ENCODE results near the gene KRTAP20-2.

KRTAP20-2 gene
- total RNA-seq = 0 to 0.08 (median 0) reads per million in 18 experiments

- DNase-seq = no peak
These were observed at the start of gene KRTAP20-2 for GRCh38 chr21:30634906-30635305. KRTAP20-2 (plus strand) TSS chr21:30635206; CDS start chr21:30635264, 58 bp downstream.

- DNase-seq = no peak
These were observed 44.7 kb upstream of the KRTAP20-2 start, which contains the start of gene KRTAP22-2 for GRCh38 chr21:30590297-30590696. KRTAP22-2 (minus strand) TSS chr21:30590397.

GRCh38 chr21:30592140-30592539 lies 42.9 kb upstream of the KRTAP20-2 start, which contains the start of gene KRTAP6-3:
KRTAP6-3 (plus strand) TSS chr21:30592440; CDS start chr21:30592446, 6 bp downstream.
- no peak for DNase-seq

- DNase-seq = no peak
These were observed 36.2 kb upstream of the KRTAP20-2 start, which contains the start of gene KRTAP6-2 for GRCh38 chr21:30598802-30599201. KRTAP6-2 (minus strand) TSS chr21:30598902; CDS start chr21:30598874, 28 bp downstream.

GRCh38 chr21:30600787-30601186 lies 34.2 kb upstream of the KRTAP20-2 start, which contains the start of gene KRTAP22-1:
KRTAP22-1 (plus strand) TSS chr21:30601087.
- DNase-seq = no peak

- no peak for DNase-seq
These were observed 29.0 kb upstream of the KRTAP20-2 start for GRCh38 chr21:30605968-30606367.

- no peak for DNase-seq
These were observed 22.9 kb upstream of the KRTAP20-2 start for GRCh38 chr21:30612132-30612531.

- no peak for DNase-seq
These were observed 21.2 kb upstream of the KRTAP20-2 start, which contains the start of gene KRTAP6-1 for GRCh38 chr21:30613836-30614235. KRTAP6-1 (minus strand) TSS chr21:30613930; CDS start chr21:30613904, 26 bp downstream.

- DNase-seq = no peak
These were observed 19.8 kb upstream of the KRTAP20-2 start for GRCh38 chr21:30615199-30615598.

- no peak for DNase-seq
These were observed 18.9 kb upstream of the KRTAP20-2 start, which contains the start of gene KRTAP20-1 for GRCh38 chr21:30616125-30616524. KRTAP20-1 (plus strand) TSS chr21:30616425; CDS start chr21:30616455, 30 bp downstream.

GRCh38 chr21:30620080-30620479 lies 14.9 kb upstream of the KRTAP20-2 start:
- no peak for DNase-seq

GRCh38 chr21:30620522-30620921 lies 14.5 kb upstream of the KRTAP20-2 start, which contains the start of gene KRTAP20-4:
KRTAP20-4 (plus strand) TSS chr21:30620627.
- DNase-seq = no peak

- no peak for DNase-seq
These were observed 11.6 kb upstream of the KRTAP20-2 start for GRCh38 chr21:30623362-30623761.

- DNase-seq = no peak
These were observed 9.4 kb upstream of the KRTAP20-2 start for GRCh38 chr21:30625449-30626165.

GRCh38 chr21:30628109-30628508 lies 6.9 kb upstream of the KRTAP20-2 start:
- no peak for DNase-seq

GRCh38 chr21:30629200-30629599 lies 5.8 kb upstream of the KRTAP20-2 start:
- DNase-seq = no peak

GRCh38 chr21:30638686-30639085 lies 3.7 kb downstream of the KRTAP20-2 start:
- no peak for DNase-seq

- no peak for DNase-seq
These were observed 7.6 kb downstream of the KRTAP20-2 start, which contains the start of gene KRTAP20-3 for GRCh38 chr21:30642564-30642963. KRTAP20-3 (plus strand) TSS chr21:30642864.

- no peak for DNase-seq
These were observed 12.0 kb downstream of the KRTAP20-2 start for GRCh38 chr21:30646904-30647414.

- no peak for DNase-seq
These were observed 17.9 kb downstream of the KRTAP20-2 start for GRCh38 chr21:30652891-30653290.

- no peak for DNase-seq
These were observed 33.8 kb downstream of the KRTAP20-2 start for GRCh38 chr21:30668776-30669175.

GRCh38 chr21:30672985-30673650 lies 38.1 kb downstream of the KRTAP20-2 start:
- DNase-seq = no peak

GRCh38 chr21:30674312-30674711 lies 39.3 kb downstream of the KRTAP20-2 start:
- DNase-seq = no peak

Measured in inflammatory macrophage (primary cell).